SK-N-SH (cell line): ENCODE results near the gene RELN. TPM values are rescaled to one million over a fixed set of nuclear protein-coding genes. Genes with fewer than 3 reads are reported as not detected.

Experiments used
- CHD2 ChIP-seq: fragments of 150-350 bp; IDR thresholded peaks from 2 replicates; pipeline ENCODE4 v1.6.1; 2018; ENCODE audit warnings: low read length; ENCODE audit not compliant: partially characterized antibody
- CTCF ChIP-seq: fragments of 200-600 bp; sonication (generic); IDR thresholded peaks from 2 replicates; pipeline ENCODE4 v1.6.1; 2017; ENCODE audit warnings: antibody characterized with exemption, mild to moderate bottlenecking, moderate library complexity
- ELF1 ChIP-seq: IDR thresholded peaks from 2 replicates; pipeline ENCODE4 v1.4.0; 2012
- EP300 ChIP-seq, 2 experiments: IDR thresholded peaks; 2 replicates each; pipeline versions ENCODE4 v1.4.0 to v1.6.1; 2012; ENCODE audit warnings: borderline replicate concordance in 1 of 2, low read depth in 1 of 2, low read length in 1 of 2
- EZH2phosphoT487 ChIP-seq: fragments of 200-600 bp; sonication (generic); IDR thresholded peaks from 2 replicates; pipeline ENCODE4 v1.6.1; 2017; ENCODE audit warnings: low read depth, mixed run types, mild to moderate bottlenecking, antibody characterized with exemption, moderate library complexity, borderline replicate concordance
- GATA2 ChIP-seq: sonication (generic); formaldehyde crosslinking; IDR thresholded peaks from 2 replicates; pipeline ENCODE4 v1.5.0; 2020; ENCODE audit warnings: mild to moderate bottlenecking, missing genetic modification reagents
- JUND ChIP-seq: IDR thresholded peaks from 2 replicates; pipeline ENCODE4 v1.4.0; 2012
- RCOR1 ChIP-seq: fragments of 150-350 bp; IDR thresholded peaks from 2 replicates; pipeline ENCODE4 v1.6.1; 2017; ENCODE audit warnings: antibody characterized with exemption, low read length
- RFX5 ChIP-seq: IDR thresholded peaks from 2 replicates; pipeline ENCODE4 v1.6.1; 2012; ENCODE audit warnings: mild to moderate bottlenecking, improper control_type of control experiment, low read length
- SIN3A ChIP-seq: IDR thresholded peaks from 2 replicates; pipeline ENCODE4 v1.6.1; 2012; ENCODE audit warnings: low read depth, mild to moderate bottlenecking, low read length, moderate library complexity, borderline replicate concordance
- SMC3 ChIP-seq: IDR thresholded peaks from 2 replicates; pipeline ENCODE4 v1.6.1; 2012; ENCODE audit warnings: low read depth, low read length, improper control_type of control experiment
- TAF1 ChIP-seq: IDR thresholded peaks from 2 replicates; pipeline ENCODE4 v1.6.1; 2012; ENCODE audit warnings: low read depth, mild to moderate bottlenecking, low read length, moderate library complexity, borderline replicate concordance
- TCF12 ChIP-seq: IDR thresholded peaks from 2 replicates; pipeline ENCODE4 v1.4.0; 2012
- TEAD4 ChIP-seq: IDR thresholded peaks from 2 replicates; pipeline ENCODE4 v1.4.0; 2012; ENCODE audit warnings: mild to moderate bottlenecking, borderline replicate concordance; ENCODE audit not compliant: insufficient read depth
- USF1 ChIP-seq: IDR thresholded peaks from 2 replicates; pipeline ENCODE4 v1.4.0; 2012; ENCODE audit warnings: low read depth, borderline replicate concordance
- polyA plus RNA-seq, 3 experiments: library from polyadenylated mRNA; depleted of rRNA; stranded (reverse); fragments of >200 nt; gene quantifications; 2 replicates each; pipeline ENCODE4 v1.2.3, GENCODE V29; 2012
- TF ChIP-seq, protein P1 (sequence below): IDR thresholded peaks from 2 replicates; pipeline ENCODE4 v1.4.0; 2012; ENCODE audit warnings: low read depth
- TF ChIP-seq, protein P2 (sequence below): fragments of 150-350 bp; IDR thresholded peaks from 2 replicates; pipeline ENCODE4 v1.6.1; 2017; ENCODE audit warnings: antibody characterized with exemption, low read length, low read depth, borderline replicate concordance
- TF ChIP-seq, protein P3 (sequence below): IDR thresholded peaks from 2 replicates; pipeline ENCODE4 v1.4.0; 2012; ENCODE audit warnings: low read depth, borderline replicate concordance

RELN gene
- polyA plus RNA-seq, 1 of the 3 experiments (the other 2 are of a cell fraction): 0.02 TPM

DNA sequence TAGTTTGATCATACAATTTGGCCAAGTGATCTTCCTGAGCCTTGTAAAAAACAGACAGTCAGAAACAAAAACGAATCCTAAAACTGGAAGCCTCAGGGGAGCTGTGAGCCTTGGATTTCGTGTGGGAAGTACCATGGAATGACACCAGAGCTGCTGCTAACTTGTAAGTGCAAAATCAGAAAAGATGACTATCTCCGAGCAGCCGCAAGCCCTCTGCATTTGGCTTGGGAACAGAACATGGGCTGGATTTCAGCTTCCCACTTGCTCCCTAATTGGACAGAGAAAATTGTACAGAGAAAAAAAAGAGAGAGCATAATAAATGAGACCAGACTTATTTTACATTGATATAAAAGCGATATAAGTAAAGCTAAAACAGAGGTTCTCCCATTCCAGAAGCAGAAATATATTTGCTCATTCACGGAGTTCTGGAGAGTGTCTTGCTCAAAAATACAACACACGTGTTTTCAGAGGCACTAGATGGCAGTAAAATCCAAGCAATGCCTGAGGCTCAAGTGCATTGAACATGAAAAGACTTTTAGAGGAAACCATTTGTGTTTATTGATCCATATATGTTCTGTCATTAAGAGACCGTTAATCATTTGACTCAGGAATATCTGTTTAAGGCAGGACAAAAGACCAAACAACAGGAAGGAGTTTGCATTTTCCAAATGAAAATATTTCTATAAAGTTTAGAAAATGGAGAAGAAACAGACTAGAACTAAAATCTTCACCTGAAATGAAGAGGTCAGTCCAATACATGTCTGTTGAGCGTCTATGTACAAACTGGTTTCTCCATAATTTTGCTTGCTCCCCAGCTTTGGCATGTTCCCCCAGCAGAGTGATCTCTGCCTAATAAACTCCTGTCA, 465.2 kb downstream of the RELN start (continued):
- TF ChIP-seq EP300 (IDR thresholded peaks at IDR 0.05; ENCODE audit: borderline replicate concordance in 1 of 2, low read depth in 1 of 2, low read length in 1 of 2): no peak
- TF ChIP-seq USF1: no peak
- TF ChIP-seq, protein P1, sequence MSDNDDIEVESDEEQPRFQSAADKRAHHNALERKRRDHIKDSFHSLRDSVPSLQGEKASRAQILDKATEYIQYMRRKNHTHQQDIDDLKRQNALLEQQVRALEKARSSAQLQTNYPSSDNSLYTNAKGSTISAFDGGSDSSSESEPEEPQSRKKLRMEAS: peak; percentile 28; the same call in 1 of the 2 replicates
- TF ChIP-seq EZH2phosphoT487: no peak
- TF ChIP-seq, protein P2, sequence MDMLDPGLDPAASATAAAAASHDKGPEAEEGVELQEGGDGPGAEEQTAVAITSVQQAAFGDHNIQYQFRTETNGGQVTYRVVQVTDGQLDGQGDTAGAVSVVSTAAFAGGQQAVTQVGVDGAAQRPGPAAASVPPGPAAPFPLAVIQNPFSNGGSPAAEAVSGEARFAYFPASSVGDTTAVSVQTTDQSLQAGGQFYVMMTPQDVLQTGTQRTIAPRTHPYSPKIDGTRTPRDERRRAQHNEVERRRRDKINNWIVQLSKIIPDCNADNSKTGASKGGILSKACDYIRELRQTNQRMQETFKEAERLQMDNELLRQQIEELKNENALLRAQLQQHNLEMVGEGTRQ: no peak
- TF ChIP-seq GATA2 (CRISPR knock-in tag): peak; percentile 90
- TF ChIP-seq TAF1: no peak
- TF ChIP-seq CHD2: peak; percentile 19
- TF ChIP-seq, protein P3, sequence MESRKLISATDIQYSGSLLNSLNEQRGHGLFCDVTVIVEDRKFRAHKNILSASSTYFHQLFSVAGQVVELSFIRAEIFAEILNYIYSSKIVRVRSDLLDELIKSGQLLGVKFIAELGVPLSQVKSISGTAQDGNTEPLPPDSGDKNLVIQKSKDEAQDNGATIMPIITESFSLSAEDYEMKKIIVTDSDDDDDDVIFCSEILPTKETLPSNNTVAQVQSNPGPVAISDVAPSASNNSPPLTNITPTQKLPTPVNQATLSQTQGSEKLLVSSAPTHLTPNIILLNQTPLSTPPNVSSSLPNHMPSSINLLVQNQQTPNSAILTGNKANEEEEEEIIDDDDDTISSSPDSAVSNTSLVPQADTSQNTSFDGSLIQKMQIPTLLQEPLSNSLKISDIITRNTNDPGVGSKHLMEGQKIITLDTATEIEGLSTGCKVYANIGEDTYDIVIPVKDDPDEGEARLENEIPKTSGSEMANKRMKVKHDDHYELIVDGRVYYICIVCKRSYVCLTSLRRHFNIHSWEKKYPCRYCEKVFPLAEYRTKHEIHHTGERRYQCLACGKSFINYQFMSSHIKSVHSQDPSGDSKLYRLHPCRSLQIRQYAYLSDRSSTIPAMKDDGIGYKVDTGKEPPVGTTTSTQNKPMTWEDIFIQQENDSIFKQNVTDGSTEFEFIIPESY: no peak
- TF ChIP-seq RFX5: peak; percentile 49; the same call in 1 of the 2 replicates
- no peak; the same call in none of the 2 replicates for TF ChIP-seq RCOR1
- no peak for TF ChIP-seq JUND
- TF ChIP-seq ELF1: no peak
- peak; percentile 66 for TF ChIP-seq SMC3
- TF ChIP-seq CTCF: peak; percentile 77
- TF ChIP-seq TEAD4: no peak
- no peak for TF ChIP-seq TCF12
- no peak for TF ChIP-seq SIN3A
